Measurements from ENCODE around the gene ADCY2.

DNA sequence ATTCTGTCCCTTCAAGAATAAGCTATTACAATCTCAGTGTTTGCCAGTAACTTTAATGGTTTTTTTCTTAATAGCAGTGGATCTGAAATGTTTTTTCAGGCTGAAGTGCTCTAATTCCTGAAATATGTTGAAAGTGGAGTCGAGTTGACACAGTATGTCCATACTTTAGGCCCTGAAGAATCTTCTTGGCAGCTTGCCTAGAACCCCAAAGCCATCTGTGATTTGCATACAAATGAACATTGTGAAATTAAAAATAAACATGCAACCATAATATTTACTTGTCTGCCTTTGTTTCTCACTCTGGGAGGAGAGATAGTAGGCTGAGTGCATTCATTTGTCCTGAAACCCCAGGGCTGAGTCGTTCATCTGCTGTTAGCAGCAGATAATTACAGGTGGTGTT lies 152.7 kb downstream of the ADCY2 start:
- no peak for TF ChIP-seq TAF1 (IDR thresholded peaks at IDR 0.05; ENCODE audit: borderline replicate concordance, low read depth, low read length)
- TF ChIP-seq POLR2A (IDR thresholded peaks at IDR 0.05; ENCODE audit: low read depth, low read length): no peak
- no peak for TF ChIP-seq POLR2AphosphoS5 (IDR thresholded peaks at IDR 0.05; ENCODE audit: low read depth, low read length)

Measured in GM12892 (cell line).